Spleen (tissue), 11 donors: ENCODE results near the gene ARID5B. TPM values are rescaled to one million over a fixed set of nuclear protein-coding genes. Genes with fewer than 3 reads are reported as not detected.

ENCODE experiments used
- DNase-seq: peaks from one replicate; pipeline ENCODE4 v3.0.0-alpha.2; 2020
- H3K27ac ChIP-seq, 8 donors: fragments of 200-600 bp; sonication (generic) in 7 of 8; 1 replicate in 4 of 8; 2 replicates in 4 of 8; pipeline versions ENCODE4 v1.5.0 to v1.8.0; 2016 to 2021; ENCODE audit warnings: inconsistent platforms in 4 of 8, mild to moderate bottlenecking in 4 of 8, moderate library complexity in 1 of 8
- H3K27me3 ChIP-seq, 7 donors: fragments of 200-600 bp; sonication (generic) in 6 of 7; replicated peaks in 1 of 7; 1 replicate in 4 of 7; 2 replicates in 3 of 7; pipeline versions ENCODE4 v1.5.0 to v1.8.0; 2016 to 2021; ENCODE audit warnings: inconsistent platforms in 3 of 7, mild to moderate bottlenecking in 1 of 7
- H3K36me3 ChIP-seq, 6 donors: fragments of 200-600 bp; sonication (generic) in 5 of 6; 1 replicate in 4 of 6; 2 replicates in 2 of 6; pipeline versions ENCODE4 v1.5.0 to v1.8.0; 2016 to 2021; ENCODE audit warnings: inconsistent platforms in 2 of 6
- H3K4me1 ChIP-seq, 6 donors: fragments of 200-600 bp; sonication (generic) in 5 of 6; 1 replicate in 3 of 6; 2 replicates in 3 of 6; pipeline versions ENCODE4 v1.5.0 to v1.8.0; 2016 to 2021; ENCODE audit warnings: inconsistent platforms in 3 of 6
- H3K4me3 ChIP-seq, 8 donors: fragments of 200-600 bp; sonication (generic) in 7 of 8; 1 replicate in 4 of 8; 2 replicates in 4 of 8; pipeline versions ENCODE4 v1.5.0 to v1.8.0; 2016 to 2021; ENCODE audit warnings: inconsistent platforms in 4 of 8, mild to moderate bottlenecking in 4 of 8, moderate library complexity in 2 of 8
- H3K9me3 ChIP-seq, 8 donors: fragments of 200-600 bp; sonication (generic) in 7 of 8; 1 replicate in 4 of 8; 2 replicates in 4 of 8; pipeline versions ENCODE4 v1.5.0 to v1.8.0; 2016 to 2021; ENCODE audit warnings: inconsistent platforms in 4 of 8
- POLR2A ChIP-seq, 3 donors: fragments of 450-650 bp; IDR thresholded peaks; one replicate each; pipeline ENCODE4 v1.5.1; 2017; ENCODE audit warnings: antibody characterized with exemption in 3 of 3, mild to moderate bottlenecking in 1 of 3
- POLR2AphosphoS5 ChIP-seq, 3 donors: sonication (generic); formaldehyde crosslinking; IDR thresholded peaks; one replicate each; pipeline ENCODE4 v1.5.1; 2017; ENCODE audit warnings: antibody characterized with exemption in 3 of 3
- WGBS, 5 donors: extraction: QIAGEN DNeasy Blood & Tissue Kit in 3 of 5; methylation state at CpG; one replicate each; pipeline versions ENCODE4 v1.1.5 to v1.1.7; 2013 to 2018; 5-methylcytosine and 5-hydroxymethylcytosine counted together
- intact Hi-C: fragments of 100-400 bp; cut with DNase I; formaldehyde crosslinking; loops from one replicate; pipeline ENCODE4 v1.15.0; 2023; ENCODE audit warnings: low total_unique reads
- polyA plus RNA-seq, 3 donors: library from polyadenylated mRNA; stranded (reverse); fragments of 200-250 nt; gene quantifications; one replicate each; pipeline ENCODE4 v1.2.1, GENCODE V29; 2013
- total RNA-seq, 7 donors: library from RNA; depleted of rRNA in 3 of 7; stranded (reverse); fragments of >200 nt in 3 of 7; fragmentation: NEBNext Ultra II Directional in 4 of 7; extraction: Animal tissue kit (Norgen Biotek cat#: 25700) in 4 of 7; gene quantifications; one replicate each; pipeline versions ENCODE4 v1.1.0 to v1.2.1, GENCODE V29; 2016 to 2021
- TF ChIP-seq, protein P1 (sequence below), 11 experiments: fragments of 200-600 bp in 7 of 11; fragments of 450-650 bp in 4 of 11; sonication (generic) in 4 of 11; IDR thresholded peaks in 8 of 11; conservative IDR thresholded peaks in 3 of 11; 1 replicate in 7 of 11; 2 replicates in 4 of 11; pipeline versions ENCODE4 v1.4.0 to v1.8.0; 2016 to 2021; ENCODE audit warnings: antibody characterized with exemption in 11 of 11, inconsistent platforms in 4 of 11, mild to moderate bottlenecking in 1 of 11
- donor health status: healthy with polysubstance abuse.
- donor health status: DM: no; HTN: no; CAD: no; lungs with moderate emphysema.
- donor health status: DM: no; HTN: no; CAD: no.
- donor health status: Bipolar disorder and iron deficiency.
- donor health status: healthy.
- donor health status: DM: no; HTN: no; CAD: no.
- donor health status: DM: yes; HTN: yes; CAD: no.

The ARID5B gene
- total and polyA plus RNA-seq, 10 donors: 5.6 to 70.7 (median 46.2) TPM

DNA sequence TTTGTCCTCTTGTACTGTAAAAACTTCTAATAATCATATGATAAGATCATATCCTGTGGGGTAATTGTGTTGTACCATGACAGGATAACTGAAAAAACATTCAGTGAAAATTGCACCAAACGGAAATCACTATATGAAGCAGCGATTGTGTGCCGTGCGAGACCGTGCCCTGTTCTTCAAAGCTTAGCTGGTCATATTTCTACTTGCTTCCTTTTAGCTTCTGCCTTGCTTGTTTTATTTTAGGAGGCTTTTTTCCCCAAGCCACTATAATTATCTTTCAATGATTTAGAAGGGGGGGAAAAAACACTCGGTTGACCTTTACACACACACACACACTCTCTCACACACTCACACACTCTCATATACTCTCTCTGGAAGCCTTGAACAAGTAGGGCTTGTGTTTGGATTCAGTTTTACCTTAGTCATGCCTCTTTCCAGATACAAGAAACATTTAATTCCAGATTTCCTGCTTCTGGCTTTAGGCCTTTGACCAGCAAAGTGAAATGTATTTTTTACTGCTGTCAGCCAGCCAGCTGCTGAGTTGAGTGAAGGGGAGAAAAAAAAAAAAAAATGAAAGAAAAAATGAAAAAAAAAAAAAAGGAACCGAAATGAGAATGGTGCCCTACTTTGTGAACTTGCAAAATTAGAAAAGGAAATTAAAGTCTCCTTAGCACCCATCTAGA lies 181.4 kb downstream of the ARID5B start:
- no peak for DNase-seq
- intact Hi-C loops: no loop called here
- TF ChIP-seq, protein P1, sequence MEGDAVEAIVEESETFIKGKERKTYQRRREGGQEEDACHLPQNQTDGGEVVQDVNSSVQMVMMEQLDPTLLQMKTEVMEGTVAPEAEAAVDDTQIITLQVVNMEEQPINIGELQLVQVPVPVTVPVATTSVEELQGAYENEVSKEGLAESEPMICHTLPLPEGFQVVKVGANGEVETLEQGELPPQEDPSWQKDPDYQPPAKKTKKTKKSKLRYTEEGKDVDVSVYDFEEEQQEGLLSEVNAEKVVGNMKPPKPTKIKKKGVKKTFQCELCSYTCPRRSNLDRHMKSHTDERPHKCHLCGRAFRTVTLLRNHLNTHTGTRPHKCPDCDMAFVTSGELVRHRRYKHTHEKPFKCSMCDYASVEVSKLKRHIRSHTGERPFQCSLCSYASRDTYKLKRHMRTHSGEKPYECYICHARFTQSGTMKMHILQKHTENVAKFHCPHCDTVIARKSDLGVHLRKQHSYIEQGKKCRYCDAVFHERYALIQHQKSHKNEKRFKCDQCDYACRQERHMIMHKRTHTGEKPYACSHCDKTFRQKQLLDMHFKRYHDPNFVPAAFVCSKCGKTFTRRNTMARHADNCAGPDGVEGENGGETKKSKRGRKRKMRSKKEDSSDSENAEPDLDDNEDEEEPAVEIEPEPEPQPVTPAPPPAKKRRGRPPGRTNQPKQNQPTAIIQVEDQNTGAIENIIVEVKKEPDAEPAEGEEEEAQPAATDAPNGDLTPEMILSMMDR (IDR thresholded peaks at IDR 0.05 in 8 of 11, conservative IDR thresholded peaks at IDR 0.05 in 3 of 11): no peak
- no peak for TF ChIP-seq POLR2A (IDR thresholded peaks at IDR 0.05)
- TF ChIP-seq POLR2AphosphoS5 (IDR thresholded peaks at IDR 0.05): peak in 1 of 3 donors; percentile 73

DNA sequence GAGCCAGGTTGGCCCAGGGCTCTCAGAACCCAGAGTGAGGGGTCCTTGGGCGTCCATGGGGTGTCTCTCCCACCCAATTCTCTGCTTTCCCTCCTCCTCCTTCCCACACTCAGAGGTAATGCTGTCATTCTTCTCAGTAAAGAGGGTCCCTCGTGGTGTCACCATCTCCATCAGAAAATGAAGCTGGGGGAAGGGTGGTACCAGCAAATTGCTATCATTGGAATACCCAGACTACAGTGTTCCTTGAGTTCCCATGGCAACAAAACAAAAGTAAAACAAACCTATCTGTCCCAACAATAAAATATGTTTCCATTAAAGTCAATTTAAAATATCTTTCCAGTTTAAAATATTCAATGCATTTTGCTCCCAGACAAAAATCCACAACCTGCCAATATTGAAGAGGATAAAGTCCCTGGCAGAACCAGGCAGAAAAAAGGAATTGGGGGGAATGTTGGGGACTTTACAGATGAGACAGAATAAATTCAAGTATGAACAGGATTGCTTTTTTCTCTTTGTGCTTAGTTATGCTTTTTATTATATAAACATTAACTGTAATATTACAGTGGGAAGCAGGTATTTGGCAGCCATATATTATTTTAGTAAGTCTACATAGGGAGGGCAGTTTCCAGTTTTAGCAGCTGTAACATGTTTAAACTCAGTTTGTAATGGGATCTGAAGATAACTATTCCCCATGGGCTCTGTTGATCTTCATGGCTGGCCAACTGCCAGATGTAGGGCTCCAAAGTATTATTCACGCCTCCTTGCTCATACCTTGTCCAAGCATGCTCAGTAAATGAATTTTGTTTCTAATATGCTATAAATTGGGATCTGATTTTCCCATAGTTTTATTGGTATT lies 182.1 kb downstream of the ARID5B start:
- H3K36me3 ChIP-seq: peaks cover 4 to 55% (median 20%) of the 10 kb centered on the region in 6 donors
- TF ChIP-seq POLR2A (IDR thresholded peaks at IDR 0.05) (no peak), POLR2AphosphoS5 (IDR thresholded peaks at IDR 0.05) (no peak)
- TF ChIP-seq, protein P1 (IDR thresholded peaks at IDR 0.05 in 8 of 11, conservative IDR thresholded peaks at IDR 0.05 in 3 of 11): no peak
- H3K27ac ChIP-seq: peak overlapping the region; percentile 57 to 89 (median 82)
- peaks cover 30 to 84% (median 54%) of the 10 kb centered on the region in 6 donors for H3K4me1 ChIP-seq
- no peaks in the 10 kb centered on the region for H3K9me3 ChIP-seq
- DNase-seq: no peak
- peak overlapping the region in 1 of 8 donors; percentile 34 for H3K4me3 ChIP-seq
- 37 to 40% (median 38%) methylated on average over 3 of the region's 3 CpGs for WGBS, 5 donors
- intact Hi-C loops: no loop called here
- no peaks in the 10 kb centered on the region for H3K27me3 ChIP-seq

More for the DNA sequence above, 181.4 kb downstream of the ARID5B start:
- no peaks in the 10 kb centered on the region for H3K27me3 ChIP-seq
- peaks cover 30 to 84% (median 55%) of the 10 kb centered on the region in 6 donors for H3K4me1 ChIP-seq
- peak overlapping the region; percentile 57 to 89 (median 82) for H3K27ac ChIP-seq
- peaks cover 4 to 52% (median 16%) of the 10 kb centered on the region in 6 donors for H3K36me3 ChIP-seq
- H3K4me3 ChIP-seq: peak overlapping the region in 2 of 8 donors; percentile 0 to 34
- no peaks in the 10 kb centered on the region for H3K9me3 ChIP-seq
- 0 to 3% (median 2%) methylated on average over 7 of the region's 7 CpGs for WGBS, 5 donors

DNA sequence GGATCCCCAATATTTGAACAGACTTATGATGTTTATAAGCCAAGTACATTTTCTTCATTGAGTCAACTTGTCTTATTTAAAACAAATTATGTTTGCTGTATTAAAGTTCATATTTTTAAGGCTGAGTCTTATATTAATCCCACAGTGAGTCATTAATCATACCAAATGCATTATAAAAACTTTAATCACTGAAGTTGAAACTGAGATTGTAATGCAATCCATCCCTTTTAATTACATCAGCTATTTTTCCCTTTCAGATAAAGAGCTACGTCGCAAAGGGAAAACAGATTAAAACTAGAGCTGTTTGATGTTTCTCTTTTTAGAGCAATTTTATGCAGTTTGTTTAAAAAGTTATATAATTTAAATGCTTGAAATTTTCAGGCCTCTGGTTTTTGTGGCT lies 183.0 kb downstream of the ARID5B start:
- peak overlapping the region in 5 of 8 donors; percentile 81 to 89 (median 85) for H3K27ac ChIP-seq
- intact Hi-C loops: no loop called here
- WGBS, 5 donors: 70 to 79% (median 76%) methylated on average over 2 of the region's 2 CpGs

More for the DNA sequence above, 183.0 kb downstream of the ARID5B start:
- TF ChIP-seq, protein P1 (IDR thresholded peaks at IDR 0.05 in 8 of 11, conservative IDR thresholded peaks at IDR 0.05 in 3 of 11): no peak
- no peak for TF ChIP-seq POLR2A (IDR thresholded peaks at IDR 0.05)
- no peak for TF ChIP-seq POLR2AphosphoS5 (IDR thresholded peaks at IDR 0.05)
- no peaks in the 10 kb centered on the region for H3K9me3 ChIP-seq
- no peak overlapping the region for H3K4me3 ChIP-seq
- peaks cover 4 to 55% (median 25%) of the 10 kb centered on the region in 6 donors for H3K36me3 ChIP-seq
- no peak for DNase-seq
- no peaks in the 10 kb centered on the region for H3K27me3 ChIP-seq
- H3K4me1 ChIP-seq: peaks cover 30 to 81% (median 50%) of the 10 kb centered on the region in 6 donors
